GM19467 (cell line): ENCODE data around the gene FKBP5.
"Not testable (repeated sequence)": the region's sequence is repeated elsewhere in the genome, so short reads cannot be mapped to it uniquely, and the experiment has no call there.

Experiments
- ATAC-seq: cut with Tn5 transposase; IDR thresholded peaks from one replicate; pipeline ENCODE4 v1.9.1; 2021; ENCODE audit warnings: mild to moderate bottlenecking, moderate library complexity; ENCODE audit not compliant: unreplicated experiment

FKBP5 gene

DNA sequence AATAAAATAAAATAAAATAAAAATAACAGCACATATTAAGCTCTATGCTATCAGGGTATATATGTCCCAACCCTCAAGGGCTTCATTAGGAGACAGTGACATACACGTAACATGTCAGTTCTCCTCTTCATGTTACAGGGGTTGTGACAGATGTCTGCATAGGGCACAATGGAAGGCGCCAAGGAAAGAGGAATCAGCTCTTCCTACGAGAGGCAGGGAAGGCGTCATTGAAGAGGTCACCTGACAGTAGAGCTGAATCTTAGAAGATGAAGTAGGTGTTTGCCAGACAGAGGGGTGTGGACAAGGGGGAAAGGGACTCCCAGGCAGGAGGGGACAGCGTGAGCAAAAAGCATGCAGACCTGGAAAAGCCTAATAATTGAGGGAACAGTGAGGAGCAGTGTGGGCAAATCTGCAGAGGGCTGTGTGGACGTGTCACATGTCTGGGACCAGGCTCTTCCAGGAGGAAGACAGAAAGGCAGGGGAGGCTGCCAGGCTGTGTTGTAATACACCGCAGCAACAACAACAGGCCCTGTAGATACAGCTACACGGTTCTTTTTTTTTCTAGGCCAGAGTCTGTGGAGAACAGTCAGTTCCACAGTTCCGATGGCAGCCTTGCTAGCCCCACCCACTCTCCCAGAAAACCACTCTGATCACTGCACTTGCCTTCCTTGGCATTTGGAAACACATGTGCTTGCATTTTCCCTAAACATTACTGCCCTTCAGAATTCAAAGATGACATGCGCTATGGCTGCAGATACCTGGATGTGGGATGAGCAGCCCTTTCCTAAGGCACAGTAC, 2.5 kb upstream of the FKBP5 start:
- ATAC-seq = no peak

DNA sequence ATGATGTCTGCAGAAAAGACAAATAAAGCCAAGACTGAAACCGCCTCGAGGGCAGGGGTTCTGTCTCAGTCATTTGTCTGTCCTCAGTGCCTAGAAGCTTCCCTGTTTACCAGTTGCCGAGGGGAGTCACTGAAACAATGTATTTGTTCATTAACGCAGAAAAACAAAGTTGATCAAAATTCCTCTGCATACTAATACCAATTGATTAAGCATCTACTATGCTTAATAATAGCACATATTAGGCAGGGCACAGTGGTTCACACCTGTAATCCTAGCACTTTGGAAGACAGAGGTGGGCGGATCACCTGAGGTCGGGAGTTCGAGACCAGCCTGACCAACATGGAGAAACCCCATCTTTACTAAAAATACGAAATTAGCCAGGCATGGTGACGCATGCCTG, 1.8 kb upstream of the FKBP5 start:
- ATAC-seq = no peak

DNA sequence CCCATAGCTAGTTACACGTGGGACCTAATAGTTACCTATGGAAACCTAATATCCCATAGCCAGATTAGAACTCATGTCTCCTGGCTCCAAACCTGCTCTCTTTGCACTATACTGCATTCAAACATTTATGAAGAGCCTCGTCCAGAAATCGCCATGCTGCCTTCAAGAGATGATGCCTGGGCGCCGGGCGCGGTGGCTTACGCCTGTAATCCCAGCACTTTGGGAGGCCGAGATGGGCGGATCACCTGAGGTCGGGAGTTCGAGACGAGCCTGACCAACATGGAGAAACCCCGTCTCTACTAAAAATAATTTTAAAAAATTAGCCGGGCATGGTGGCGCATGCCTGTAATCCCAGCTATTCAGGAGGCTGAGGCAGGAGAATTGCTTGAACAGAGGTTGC, 1.3 kb upstream of the FKBP5 start:
- not testable (repeated sequence) for ATAC-seq

DNA sequence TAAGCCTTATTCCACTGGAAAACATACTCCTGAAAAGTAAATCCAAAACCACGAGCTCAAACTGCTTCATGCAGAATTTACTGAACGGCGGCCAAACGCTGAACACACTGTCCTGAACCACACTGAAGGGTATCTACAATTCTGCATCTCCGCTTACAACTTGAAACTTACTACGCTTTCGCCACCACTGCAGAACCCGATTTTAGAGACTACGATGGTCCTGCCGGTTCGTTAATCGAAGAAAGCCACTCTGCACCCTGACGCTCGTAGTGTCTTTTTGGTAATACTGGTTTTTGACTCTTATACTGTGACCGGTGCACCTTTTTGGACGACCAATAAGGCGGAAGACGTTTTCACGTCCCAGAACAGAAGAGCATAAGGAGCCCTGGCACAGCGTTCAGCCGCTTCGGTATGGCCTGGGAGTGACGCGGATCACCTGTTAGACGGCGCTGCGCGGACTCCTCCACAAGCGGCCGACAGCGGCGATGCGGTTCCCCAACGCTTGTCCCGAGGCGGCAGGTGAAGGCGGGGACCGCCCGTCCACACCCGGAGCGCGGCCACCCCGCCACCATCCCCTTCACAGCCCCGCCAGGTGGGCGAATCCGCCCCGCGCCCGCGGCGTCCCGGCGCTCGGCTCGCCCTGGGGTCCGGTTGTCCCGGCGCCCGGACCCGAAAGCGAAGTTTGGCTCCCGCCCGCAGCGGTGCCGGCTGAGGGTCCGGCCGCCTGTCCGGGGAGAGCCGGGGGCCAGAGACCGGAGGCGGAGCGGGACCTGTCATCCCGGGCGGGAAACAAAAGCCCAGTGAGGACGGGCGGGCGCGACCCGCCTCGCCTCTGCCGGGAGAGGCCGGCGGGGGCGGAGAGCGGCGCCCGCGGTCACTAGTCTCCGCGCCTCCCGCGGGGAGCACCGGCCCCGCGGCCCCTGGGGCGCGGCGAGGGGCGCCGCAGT, 784 bp downstream of the FKBP5 start:
- peak; percentile 33 for ATAC-seq

DNA sequence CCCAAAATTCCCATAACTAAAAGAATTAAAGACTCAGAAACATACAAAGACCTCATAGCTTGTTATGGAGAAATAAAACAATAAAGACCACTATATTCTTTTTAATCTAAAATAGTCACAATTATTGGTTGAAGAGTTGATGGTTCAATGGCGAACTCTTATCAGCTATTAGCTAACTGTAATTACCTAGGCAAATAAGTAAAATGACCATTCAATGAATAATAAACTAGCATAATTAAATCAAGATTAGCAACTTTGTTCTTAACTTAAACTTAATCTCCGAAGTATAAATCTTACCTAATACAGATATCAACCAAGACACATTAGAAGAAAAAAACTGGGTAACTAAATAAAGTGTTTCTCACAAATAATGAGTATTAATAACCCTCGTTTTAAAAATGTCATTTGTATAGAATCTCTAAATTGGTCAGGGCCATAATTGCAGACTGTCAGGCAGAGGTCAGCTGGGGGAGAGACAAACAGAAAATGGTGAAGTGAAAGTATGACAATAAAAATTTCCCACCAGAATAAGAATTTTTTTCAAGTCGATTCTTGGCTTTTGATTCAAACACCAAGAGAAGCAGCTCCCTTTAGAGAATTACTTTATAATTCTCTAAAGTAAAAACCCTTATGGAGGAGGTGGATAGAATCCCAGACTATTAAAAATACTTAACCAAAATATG, 1.7 kb downstream of the FKBP5 start:
- ATAC-seq = no peak

DNA sequence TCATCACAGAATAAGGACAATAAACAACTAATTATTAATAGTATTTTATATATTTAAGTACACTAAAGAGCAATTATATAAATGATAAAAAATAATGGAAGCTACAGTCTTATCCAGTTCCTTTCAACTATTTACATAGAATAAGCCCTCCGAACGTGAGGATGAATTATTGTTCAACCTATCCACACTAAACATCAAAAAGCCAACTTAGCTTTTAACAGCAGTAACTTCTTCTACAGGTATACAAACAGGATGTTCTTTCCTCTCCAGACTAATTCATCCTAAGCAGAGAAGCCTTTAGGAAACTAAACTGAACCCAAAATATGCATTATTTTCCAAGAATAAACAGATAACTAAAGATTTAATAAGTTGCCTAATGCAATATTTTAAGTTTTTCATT, 2.3 kb downstream of the FKBP5 start:
- no peak for ATAC-seq

DNA sequence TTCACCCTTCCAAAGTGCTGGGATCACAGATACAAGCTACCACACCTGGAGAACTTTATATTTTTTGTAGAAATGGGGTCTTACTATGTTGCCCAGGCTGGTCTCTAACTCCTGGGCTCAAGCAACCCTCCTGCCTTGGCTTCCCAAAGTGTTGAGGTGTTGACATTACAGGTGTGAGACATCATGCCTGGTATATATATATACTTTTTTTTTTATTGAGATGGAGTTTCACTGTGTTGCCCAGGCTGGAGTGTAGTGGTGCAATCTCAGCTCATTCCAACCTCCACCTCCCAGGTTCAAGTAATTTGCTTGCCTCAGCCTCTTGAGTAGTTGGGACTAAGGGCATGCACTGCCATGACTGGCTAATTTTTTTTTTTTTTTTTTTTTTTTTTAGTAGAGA, 5.4 kb downstream of the FKBP5 start:
- ATAC-seq = no peak

DNA sequence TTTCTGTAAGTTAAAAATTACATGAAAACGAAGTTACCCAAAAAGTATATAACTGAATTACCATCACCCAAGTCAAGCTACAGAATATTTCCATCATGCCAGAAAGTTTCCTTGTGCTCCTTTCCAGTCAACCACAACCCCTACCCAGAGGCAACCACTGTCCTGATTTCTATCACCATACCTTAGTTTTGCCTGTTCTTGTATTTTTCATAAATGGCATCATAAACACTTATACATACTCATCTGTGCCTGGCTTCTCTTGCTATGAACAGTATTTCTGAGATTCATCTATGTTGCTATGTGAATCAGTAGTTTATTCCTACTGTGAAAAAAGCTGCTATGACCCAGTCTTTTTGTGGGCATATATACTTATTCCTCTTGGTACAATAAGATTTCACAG, 7.4 kb downstream of the FKBP5 start:
- ATAC-seq = no peak

DNA sequence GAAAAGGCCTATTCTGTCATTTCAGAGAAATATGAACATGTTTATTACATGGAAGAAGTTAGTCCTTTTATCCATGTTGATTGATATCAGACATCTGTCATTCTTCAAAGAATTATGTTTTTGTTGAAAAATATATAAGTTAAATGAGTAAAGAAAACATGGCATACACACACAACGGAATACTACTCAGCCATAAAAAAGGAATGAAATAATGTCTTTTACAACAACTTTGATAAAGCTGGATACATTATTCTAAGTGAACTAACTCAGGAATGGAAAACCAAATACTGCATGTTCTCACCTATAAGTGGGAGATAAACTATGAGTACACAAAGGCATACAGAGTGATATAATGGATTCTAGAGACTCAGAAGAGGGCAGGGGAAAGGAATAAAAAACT, 9.3 kb downstream of the FKBP5 start:
- no peak for ATAC-seq

DNA sequence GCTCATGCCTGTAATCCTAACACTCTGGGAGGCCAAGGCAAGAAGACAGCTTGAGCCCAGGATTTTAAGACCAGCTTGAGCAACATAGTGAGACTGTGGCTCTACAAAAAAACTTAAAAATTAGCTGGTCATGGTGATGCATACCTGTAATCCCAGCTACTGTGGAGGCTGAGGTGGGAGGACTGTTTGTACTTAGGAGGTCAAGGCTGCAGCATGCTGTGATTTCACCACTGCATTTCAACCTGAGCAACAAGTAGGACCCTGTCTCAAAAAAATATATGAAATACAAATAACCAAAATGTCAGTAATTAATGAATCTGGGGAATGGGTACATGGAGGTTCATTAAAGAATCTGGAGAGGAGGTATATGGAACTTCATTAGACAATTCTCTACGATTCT, 9.9 kb downstream of the FKBP5 start:
- ATAC-seq = no peak

DNA sequence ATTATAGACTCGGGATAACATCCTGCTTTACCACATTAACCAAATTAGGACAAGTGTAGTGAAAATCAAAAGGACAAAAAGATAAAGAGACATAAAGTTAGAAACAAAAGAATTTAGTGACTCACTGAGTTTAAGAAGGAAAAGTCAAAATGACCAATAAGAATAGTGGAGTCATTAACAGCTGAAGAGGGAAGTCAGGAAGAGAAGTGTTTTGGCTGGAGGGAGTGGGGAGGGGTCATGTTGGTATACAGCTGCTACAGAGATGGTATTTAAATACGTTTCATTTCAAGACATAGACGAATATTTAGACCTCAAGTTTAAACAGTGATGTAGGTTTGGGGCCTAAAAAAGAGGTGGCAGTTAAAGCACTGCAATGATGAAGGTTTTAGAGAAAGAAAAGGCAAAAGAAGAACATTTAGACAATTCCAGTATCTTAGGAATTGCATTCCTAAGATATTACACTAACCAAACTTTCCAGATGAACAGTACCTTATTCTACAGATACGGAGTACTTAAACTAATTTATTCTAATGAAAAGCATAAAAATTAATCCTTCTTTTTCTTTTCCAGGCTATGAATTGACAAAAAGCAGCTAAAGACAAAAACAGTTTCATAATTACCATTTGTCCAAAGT, 10.6 kb downstream of the FKBP5 start:
- ATAC-seq = no peak

DNA sequence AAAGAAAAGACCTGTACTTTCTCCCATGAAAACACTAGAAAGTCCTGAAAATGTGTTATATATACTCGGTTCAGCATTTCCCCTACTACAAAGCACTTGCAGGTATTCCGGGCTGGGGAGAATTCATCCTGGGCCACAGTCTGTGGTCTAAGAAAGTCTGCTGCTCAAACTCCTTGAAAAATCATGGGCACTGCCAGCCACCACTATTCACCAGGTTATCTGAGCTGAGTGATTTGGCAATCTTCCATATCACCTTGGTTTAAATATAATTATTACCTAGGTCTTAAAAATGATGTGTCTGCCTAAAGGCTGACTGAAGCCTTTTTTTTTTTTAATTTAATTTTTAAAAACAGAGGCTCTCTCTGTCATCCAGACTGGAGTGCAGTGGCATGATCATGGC, 11.3 kb downstream of the FKBP5 start:
- no peak for ATAC-seq

DNA sequence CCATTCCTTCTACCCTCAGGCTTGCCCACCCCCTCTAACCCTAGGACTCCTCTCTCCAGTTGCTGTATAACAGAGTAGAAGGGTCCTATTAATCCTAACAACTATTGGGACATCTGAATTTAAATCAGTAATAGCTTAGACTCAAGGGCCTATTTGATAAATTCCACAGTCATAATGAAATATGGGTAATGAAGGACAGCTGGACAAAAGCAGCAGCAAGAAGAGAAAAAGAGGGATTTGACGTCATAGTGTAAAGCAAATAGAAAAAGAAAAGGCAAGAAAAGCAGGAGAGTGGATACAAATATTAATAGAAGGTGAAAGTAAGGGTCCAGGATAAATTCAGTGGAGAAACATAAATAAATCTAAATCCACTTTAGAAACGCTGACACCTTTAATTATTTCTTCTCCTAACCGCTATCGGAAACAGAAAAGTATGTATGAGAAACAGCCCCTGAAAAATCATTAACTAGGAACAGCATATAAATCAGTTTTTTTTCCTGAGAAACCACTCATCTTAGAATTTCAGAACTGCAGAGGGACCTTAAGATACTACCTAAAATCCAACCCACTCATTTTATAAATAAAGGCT, 12.8 kb downstream of the FKBP5 start:
- no peak for ATAC-seq

DNA sequence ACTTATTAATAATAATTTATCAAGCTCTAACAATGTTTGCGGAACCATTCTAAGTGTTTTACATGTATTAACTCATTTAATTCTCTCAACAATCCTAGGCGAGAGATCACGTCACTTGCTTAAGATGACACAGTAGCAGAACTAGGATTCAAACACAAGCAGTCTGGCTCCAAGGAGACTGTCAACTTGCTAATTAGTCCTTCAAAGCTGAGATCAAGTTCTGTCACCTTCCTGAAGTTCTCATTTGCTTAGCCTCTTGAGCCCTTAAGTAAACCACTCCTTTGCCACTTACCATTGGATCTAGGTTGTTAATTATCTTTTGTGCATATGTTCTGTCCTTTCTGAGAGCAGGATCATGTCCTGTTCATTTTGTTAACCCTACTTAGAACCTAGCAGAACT, 14.1 kb downstream of the FKBP5 start:
- no peak for ATAC-seq

DNA sequence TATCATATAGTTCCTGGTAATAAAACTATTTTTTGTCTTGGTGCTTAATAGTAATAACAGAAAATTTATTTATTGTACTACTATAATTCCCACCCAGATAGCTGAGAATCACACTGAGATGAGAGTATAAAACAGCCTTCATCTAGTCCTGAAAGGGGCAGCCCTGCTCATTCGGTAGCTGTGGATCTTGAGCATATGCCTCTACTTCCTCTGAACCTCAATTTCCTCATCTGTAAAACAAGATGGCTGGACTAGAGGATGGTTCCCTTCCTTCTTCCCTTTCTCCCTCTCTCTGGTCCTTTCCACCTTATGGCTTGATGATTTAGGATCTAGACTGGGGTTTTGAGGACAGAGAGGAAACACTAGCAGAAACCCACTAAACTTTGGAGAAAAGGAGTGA, 15.0 kb downstream of the FKBP5 start:
- ATAC-seq = no peak

DNA sequence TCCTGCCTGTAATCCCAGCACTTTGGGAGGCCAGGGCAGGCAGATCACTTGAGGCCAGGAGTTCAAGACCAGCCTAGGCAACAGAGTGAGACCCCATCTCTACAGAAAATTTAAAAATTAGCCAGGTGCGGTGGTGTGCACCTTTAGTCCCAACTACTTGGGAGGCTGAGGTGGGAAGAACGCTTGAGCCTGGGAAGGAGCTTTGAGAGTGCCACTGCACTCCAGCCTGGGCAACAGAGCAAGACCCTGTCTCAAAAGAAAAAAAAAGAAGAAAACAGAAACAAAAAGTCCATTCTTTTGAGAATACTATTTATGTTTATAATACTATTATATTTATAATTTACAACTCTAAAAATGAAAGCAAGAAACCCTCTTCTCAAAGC, 15.4 kb downstream of the FKBP5 start:
- not testable (repeated sequence) for ATAC-seq

DNA sequence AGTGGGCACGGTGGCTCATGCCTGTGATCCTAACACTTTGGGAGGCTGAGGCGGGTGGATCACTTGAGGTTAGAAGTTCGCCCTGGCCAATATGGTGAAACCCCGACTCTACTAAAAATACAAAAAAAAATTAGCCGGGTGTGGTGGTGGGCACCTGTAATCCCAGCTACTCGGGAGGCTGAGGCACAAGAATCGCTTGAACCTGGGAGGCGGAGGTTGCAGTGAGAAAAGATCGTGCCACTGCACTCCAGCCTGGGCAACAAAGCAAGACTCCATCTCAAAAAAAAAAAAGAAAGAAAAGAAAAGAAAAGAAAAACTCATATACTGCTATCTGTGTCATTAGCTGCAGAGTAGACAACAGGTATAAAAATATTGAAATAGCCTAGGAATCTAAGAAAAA, 18.3 kb downstream of the FKBP5 start:
- ATAC-seq = not testable (repeated sequence)

DNA sequence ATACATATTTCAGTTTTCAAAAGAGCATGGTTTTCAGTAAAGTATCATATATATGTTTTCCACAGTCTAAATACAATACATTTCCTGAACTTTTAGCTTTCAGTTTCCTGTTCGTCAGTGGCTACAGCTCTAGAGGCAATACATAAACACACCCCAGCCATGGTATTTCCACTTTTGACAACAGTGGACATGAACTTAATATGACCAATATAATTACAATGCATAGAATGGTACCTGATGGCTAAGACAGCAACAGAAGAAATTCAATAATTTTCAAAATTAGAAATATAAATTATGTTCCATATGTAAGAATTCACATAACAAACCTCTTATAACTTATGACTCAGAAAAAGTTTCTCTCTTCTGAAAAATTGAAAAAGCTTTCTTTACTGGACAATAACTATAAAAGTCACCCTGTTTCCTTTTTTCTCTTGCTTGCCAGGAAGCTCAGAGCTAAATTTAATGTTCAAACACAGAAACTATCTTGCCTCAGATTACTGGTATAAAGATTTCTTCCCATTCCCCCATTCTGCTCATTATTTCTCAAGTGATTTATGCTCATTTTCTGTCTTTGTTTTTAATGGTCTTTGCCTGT, 19.2 kb downstream of the FKBP5 start:
- no peak for ATAC-seq

DNA sequence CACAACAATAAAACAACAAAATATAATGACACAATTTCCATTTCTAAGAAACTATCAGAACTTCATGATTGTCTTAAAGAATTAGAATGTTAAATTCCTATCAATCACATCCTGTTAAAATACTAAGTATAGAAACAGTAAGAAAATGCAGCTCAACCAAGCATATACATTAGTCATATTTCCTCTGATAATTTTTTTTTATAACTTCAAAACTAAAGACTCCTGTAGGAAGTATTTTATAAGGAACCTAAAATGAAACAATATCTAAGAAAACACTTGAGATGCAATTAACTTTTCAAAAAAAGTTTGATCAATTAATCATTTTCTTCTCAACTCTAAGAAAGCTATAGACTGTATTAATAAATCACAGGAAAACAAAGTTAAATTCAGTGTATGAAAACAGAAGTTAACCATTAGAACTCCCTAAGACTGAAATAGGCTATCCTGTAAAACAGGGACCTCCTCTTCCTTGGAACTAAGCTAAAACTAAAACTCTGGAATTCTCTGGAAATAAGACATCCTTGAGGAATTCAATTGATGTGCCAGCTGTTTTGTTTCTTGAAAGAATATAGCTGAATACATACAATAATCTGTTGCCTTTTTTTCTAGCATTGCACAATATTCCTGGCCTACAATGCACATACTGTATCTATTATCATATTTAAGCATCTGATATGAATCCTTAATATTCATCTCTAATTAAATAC, 19.8 kb downstream of the FKBP5 start:
- ATAC-seq = no peak

DNA sequence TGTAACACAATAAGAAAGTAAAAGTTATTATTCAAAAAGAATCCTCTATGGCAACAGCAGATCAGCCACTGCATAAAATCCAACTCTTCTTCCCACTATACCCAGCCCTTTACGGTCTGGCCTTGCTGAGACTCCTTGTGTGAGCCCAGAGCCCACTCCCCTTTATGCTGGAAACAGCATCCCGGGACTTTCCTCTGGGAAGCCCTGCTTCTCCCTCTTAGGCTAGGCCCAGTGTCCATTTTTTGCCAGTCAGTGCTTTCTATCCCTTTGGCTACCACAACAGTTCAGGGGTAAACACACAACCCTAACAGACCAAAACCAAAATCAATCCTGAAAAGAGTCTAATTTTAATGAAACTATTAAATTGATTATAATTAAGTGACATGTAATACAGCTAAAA, 20.6 kb downstream of the FKBP5 start:
- no peak for ATAC-seq
